MM.1S (cell line): ENCODE results near the gene ZNF469.

Experiments
- DNase-seq: peaks from one replicate; pipeline ENCODE4 v3.0.0-alpha.2; 2015
- H2AFZ ChIP-seq: fragments of 300-600 bp; sonication (generic); 2 replicates; pipeline ENCODE4 v1.6.0; 2016; ENCODE audit warnings: antibody characterized with exemption, low read length
- H3F3A ChIP-seq: fragments of 300-600 bp; sonication (generic); 2 replicates; pipeline ENCODE4 v1.6.1; 2016; ENCODE audit warnings: mild to moderate bottlenecking, antibody characterized with exemption, low read length, moderate library complexity, mixed read lengths; ENCODE audit not compliant: insufficient read depth
- H3K27ac ChIP-seq: fragments of 300-600 bp; sonication (generic); 2 replicates; pipeline ENCODE4 v1.5.1; 2016; ENCODE audit warnings: mild to moderate bottlenecking, low read length
- H3K27me3 ChIP-seq: fragments of 300-600 bp; sonication (generic); replicated peaks from 2 replicates; pipeline ENCODE4 v1.6.0; 2016; ENCODE audit warnings: low read length; ENCODE audit not compliant: insufficient read depth
- H3K36me3 ChIP-seq: fragments of 300-600 bp; sonication (generic); replicated peaks from 2 replicates; pipeline ENCODE4 v1.6.1; 2016; ENCODE audit warnings: mild to moderate bottlenecking, low read length, mixed read lengths; ENCODE audit not compliant: insufficient read depth
- H3K4me1 ChIP-seq: fragments of 300-600 bp; sonication (generic); 2 replicates; pipeline ENCODE4 v1.6.1; 2016; ENCODE audit warnings: low read length, mixed read lengths
- H3K4me2 ChIP-seq: fragments of 300-600 bp; sonication (generic); 2 replicates; pipeline ENCODE4 v1.6.0; 2016; ENCODE audit warnings: low read depth, low read length
- H3K4me3 ChIP-seq: fragments of 300-600 bp; sonication (generic); 2 replicates; pipeline ENCODE4 v1.5.1; 2016; ENCODE audit warnings: low read length, mixed read lengths
- H3K79me2 ChIP-seq: fragments of 300-600 bp; sonication (generic); 2 replicates; pipeline ENCODE4 v1.6.1; 2016; ENCODE audit warnings: mixed run types, low read length, mixed read lengths
- H3K9ac ChIP-seq: fragments of 300-600 bp; sonication (generic); 2 replicates; pipeline ENCODE4 v1.6.1; 2016; ENCODE audit warnings: low read length, mixed read lengths
- H3K9me2 ChIP-seq: fragments of 300-600 bp; sonication (generic); replicated peaks from 2 replicates; pipeline ENCODE4 v1.6.1; 2016; ENCODE audit warnings: mild to moderate bottlenecking, low read length, mixed read lengths; ENCODE audit not compliant: insufficient read depth
- H3K9me3 ChIP-seq: fragments of 300-600 bp; sonication (generic); replicated peaks from 2 replicates; pipeline ENCODE4 v1.6.1; 2016; ENCODE audit warnings: mild to moderate bottlenecking, low read length, mixed read lengths; ENCODE audit not compliant: insufficient read depth
- H4K20me1 ChIP-seq: fragments of 300-600 bp; sonication (generic); 2 replicates; pipeline ENCODE4 v1.6.1; 2016; ENCODE audit warnings: mild to moderate bottlenecking, low read length, moderate library complexity, mixed read lengths; ENCODE audit not compliant: insufficient read depth
- EZH2 ChIP-seq: fragments of 300-600 bp; sonication (generic); optimal IDR thresholded peaks from 2 replicates; pipeline ENCODE3; 2017; ENCODE audit warnings: low read depth, mild to moderate bottlenecking, antibody characterized with exemption, low read length, mixed read lengths
- EZH2phosphoT487 ChIP-seq: fragments of 300-600 bp; sonication (generic); IDR thresholded peaks from 2 replicates; pipeline ENCODE4 v1.6.1; 2018; ENCODE audit warnings: antibody characterized with exemption, low read length
- TF ChIP-seq, protein P1 (sequence below): fragments of 300-600 bp; sonication (generic); IDR thresholded peaks from 2 replicates; pipeline ENCODE4 v1.5.1; 2016; ENCODE audit warnings: antibody characterized with exemption, low read length, mixed read lengths

The ZNF469 gene

DNA sequence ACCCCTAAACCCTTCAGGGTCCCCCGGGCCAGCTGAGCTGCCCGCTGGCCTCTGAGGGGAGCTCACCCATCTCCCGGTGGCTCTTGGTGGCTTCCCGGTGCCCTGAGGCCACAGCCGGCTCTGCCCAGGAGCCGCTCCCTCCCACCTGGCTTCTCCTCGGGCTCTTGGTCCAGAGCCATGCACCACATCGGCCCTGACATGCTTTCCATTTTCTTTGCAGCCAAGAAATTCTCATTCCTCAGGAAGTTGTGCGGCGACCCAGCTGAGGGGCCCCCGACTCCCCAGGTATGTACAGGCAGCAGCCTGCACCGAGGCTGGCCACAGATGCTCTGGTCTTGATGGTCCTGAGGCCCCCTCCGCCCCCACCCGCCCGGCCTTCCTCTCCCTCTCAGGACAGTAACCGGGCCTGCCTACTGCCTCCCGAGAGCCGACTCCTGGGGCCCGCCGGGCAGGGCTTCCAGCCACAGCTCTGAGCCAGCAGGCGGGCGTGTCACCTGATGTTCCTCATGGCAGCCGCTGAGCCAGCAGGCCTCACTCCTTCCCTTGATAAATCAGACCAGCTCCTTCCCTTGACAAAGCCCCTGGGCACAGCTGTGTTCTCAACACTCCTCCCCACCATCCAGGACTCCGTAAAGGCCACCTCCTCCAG, 42.0 kb downstream of the ZNF469 start:
- Histone ChIP-seq H3K27ac (no peak overlapping the region), H3F3A (no peaks in the 10 kb centered on the region), H3K4me3 (no peak overlapping the region), H2AFZ (no peak overlapping the region), H3K27me3 (peaks cover 37% of the 10 kb centered on the region), H3K9me3 (no peaks in the 10 kb centered on the region), H4K20me1 (no peaks in the 10 kb centered on the region), H3K9me2 (no peaks in the 10 kb centered on the region), H3K4me2 (no peak overlapping the region), H3K36me3 (no peaks in the 10 kb centered on the region), H3K9ac (no peak overlapping the region), H3K4me1 (no peaks in the 10 kb centered on the region), H3K79me2 (no peaks in the 10 kb centered on the region)
- TF ChIP-seq EZH2 (no peak), EZH2phosphoT487 (no peak)
- no peak for DNase-seq

GRCh38 chr16:88426018-88426417, 43.3 kb downstream of the ZNF469 start:
- Histone ChIP-seq H3K79me2 (no peaks in the 10 kb centered on the region), H3K9ac (no peak overlapping the region), H3K27ac (no peak overlapping the region), H3K27me3 (peaks cover 28% of the 10 kb centered on the region), H3K4me2 (no peak overlapping the region), H3K9me3 (no peaks in the 10 kb centered on the region), H3F3A (no peaks in the 10 kb centered on the region), H4K20me1 (no peaks in the 10 kb centered on the region), H3K36me3 (no peaks in the 10 kb centered on the region), H3K4me1 (no peaks in the 10 kb centered on the region), H3K9me2 (no peaks in the 10 kb centered on the region), H2AFZ (no peak overlapping the region), H3K4me3 (no peak overlapping the region)
- no peak for DNase-seq
- TF ChIP-seq EZH2 (no peak), EZH2phosphoT487 (no peak)
- TF ChIP-seq, protein P1, sequence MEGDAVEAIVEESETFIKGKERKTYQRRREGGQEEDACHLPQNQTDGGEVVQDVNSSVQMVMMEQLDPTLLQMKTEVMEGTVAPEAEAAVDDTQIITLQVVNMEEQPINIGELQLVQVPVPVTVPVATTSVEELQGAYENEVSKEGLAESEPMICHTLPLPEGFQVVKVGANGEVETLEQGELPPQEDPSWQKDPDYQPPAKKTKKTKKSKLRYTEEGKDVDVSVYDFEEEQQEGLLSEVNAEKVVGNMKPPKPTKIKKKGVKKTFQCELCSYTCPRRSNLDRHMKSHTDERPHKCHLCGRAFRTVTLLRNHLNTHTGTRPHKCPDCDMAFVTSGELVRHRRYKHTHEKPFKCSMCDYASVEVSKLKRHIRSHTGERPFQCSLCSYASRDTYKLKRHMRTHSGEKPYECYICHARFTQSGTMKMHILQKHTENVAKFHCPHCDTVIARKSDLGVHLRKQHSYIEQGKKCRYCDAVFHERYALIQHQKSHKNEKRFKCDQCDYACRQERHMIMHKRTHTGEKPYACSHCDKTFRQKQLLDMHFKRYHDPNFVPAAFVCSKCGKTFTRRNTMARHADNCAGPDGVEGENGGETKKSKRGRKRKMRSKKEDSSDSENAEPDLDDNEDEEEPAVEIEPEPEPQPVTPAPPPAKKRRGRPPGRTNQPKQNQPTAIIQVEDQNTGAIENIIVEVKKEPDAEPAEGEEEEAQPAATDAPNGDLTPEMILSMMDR, result no peak

GRCh38 chr16:88427376-88427775, 44.6 kb downstream of the ZNF469 start:
- Histone ChIP-seq H3K27me3 (peaks cover 42% of the 10 kb centered on the region), H3K9me2 (no peaks in the 10 kb centered on the region), H3K9ac (no peak overlapping the region), H3F3A (no peaks in the 10 kb centered on the region), H3K9me3 (no peaks in the 10 kb centered on the region), H3K4me1 (no peaks in the 10 kb centered on the region), H3K4me2 (no peak overlapping the region), H3K4me3 (no peak overlapping the region), H2AFZ (no peak overlapping the region), H4K20me1 (no peaks in the 10 kb centered on the region), H3K27ac (no peak overlapping the region), H3K36me3 (no peaks in the 10 kb centered on the region), H3K79me2 (no peaks in the 10 kb centered on the region)
- no peak for DNase-seq
- TF ChIP-seq, protein P1, result no peak
- no peak for TF ChIP-seq EZH2phosphoT487
- no peak for TF ChIP-seq EZH2

DNA sequence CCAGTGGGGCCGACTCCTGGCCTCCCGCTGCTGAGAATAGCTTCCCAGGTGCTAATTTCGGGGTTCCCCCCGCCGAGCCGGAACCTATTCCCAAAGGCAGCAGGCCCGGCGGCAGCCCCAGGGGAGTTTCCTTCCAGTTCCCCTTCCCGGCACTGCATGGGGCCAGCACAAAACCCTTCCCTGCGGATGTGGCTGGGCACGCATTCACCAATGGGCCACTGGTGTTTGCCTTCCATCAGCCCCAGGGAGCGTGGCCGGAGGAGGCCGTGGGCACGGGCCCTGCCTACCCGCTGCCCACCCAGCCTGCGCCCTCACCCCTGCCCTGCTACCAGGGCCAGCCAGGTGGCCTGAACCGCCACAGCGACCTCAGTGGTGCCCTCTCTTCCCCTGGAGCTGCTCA, 45.4 kb downstream of the ZNF469 start:
- peaks cover 50% of the 10 kb centered on the region for H3K27me3 ChIP-seq
- no peak overlapping the region for H3K4me3 ChIP-seq
- no peak overlapping the region for H3K4me2 ChIP-seq
- H3K9me2 ChIP-seq, result no peaks in the 10 kb centered on the region
- H3K9me3 ChIP-seq, result no peaks in the 10 kb centered on the region
- H3K36me3 ChIP-seq, result no peaks in the 10 kb centered on the region
- no peaks in the 10 kb centered on the region for H3K4me1 ChIP-seq
- H3K27ac ChIP-seq, result no peak overlapping the region
- no peaks in the 10 kb centered on the region for H3K79me2 ChIP-seq
- no peak overlapping the region for H2AFZ ChIP-seq
- no peak for DNase-seq
- H3K9ac ChIP-seq, result no peak overlapping the region
- no peaks in the 10 kb centered on the region for H3F3A ChIP-seq
- TF ChIP-seq EZH2phosphoT487 (no peak), EZH2 (no peak)
- TF ChIP-seq, protein P1, result no peak
- H4K20me1 ChIP-seq, result no peaks in the 10 kb centered on the region
